Fibroblast of pulmonary artery (primary cell): ENCODE results near the gene ITGA5.

Experiments used
- DNase-seq: peaks from one replicate; pipeline ENCODE4 v3.0.0-alpha.2; 2010; ENCODE audit warnings: low read depth
- H3K4me3 ChIP-seq: replicated peaks from 2 replicates; pipeline ENCODE4 v1.5.1; 2011; ENCODE audit warnings: low read depth, mild to moderate bottlenecking, control low read depth, low read length, moderate library complexity
- TF ChIP-seq, protein P1 (sequence below): IDR thresholded peaks from 2 replicates; pipeline ENCODE4 v1.5.1; 2011; ENCODE audit warnings: mild to moderate bottlenecking, control low read depth, low read length, inconsistent platforms; ENCODE audit errors: missing control alignments

Gene ITGA5

GRCh38 chr12:54352891-54353874 lies 65.9 kb downstream of the ITGA5 start:
- TF ChIP-seq, protein P1, sequence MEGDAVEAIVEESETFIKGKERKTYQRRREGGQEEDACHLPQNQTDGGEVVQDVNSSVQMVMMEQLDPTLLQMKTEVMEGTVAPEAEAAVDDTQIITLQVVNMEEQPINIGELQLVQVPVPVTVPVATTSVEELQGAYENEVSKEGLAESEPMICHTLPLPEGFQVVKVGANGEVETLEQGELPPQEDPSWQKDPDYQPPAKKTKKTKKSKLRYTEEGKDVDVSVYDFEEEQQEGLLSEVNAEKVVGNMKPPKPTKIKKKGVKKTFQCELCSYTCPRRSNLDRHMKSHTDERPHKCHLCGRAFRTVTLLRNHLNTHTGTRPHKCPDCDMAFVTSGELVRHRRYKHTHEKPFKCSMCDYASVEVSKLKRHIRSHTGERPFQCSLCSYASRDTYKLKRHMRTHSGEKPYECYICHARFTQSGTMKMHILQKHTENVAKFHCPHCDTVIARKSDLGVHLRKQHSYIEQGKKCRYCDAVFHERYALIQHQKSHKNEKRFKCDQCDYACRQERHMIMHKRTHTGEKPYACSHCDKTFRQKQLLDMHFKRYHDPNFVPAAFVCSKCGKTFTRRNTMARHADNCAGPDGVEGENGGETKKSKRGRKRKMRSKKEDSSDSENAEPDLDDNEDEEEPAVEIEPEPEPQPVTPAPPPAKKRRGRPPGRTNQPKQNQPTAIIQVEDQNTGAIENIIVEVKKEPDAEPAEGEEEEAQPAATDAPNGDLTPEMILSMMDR: no peak
- H3K4me3 ChIP-seq: no peak overlapping the region
- no peak for DNase-seq

DNA sequence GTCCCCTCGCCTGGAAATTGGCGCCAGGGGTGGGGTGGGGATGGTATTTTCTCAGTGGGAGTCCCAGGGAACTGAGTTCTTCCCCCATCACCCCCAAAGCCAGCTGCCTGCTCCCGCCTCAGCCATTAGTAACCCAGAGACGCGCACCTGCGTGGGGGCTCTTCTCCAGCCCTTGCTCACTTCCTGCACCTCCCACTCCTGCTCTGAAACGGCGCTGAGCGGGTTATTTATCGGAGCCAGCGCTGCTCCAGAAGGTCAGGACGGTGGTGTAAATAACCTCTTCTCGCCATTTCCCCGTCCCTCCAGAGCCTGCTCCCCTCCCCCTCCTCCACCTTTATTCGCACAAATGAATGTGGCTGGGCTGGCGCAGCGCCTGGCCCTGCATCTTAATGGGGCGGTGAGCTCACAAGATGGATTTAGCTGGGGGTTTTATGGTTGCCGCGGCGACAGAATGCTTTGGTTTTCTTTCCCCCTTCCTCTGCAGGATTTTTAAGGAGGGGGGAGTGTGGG lies 67.0 kb downstream of the ITGA5 start:
- DNase-seq: peak; percentile 48
- TF ChIP-seq, protein P1: no peak
- H3K4me3 ChIP-seq: no peak overlapping the region

GRCh38 chr12:54351341-54351740 lies 67.7 kb downstream of the ITGA5 start:
- no peak overlapping the region for H3K4me3 ChIP-seq
- DNase-seq: no peak
- TF ChIP-seq, protein P1: no peak

DNA sequence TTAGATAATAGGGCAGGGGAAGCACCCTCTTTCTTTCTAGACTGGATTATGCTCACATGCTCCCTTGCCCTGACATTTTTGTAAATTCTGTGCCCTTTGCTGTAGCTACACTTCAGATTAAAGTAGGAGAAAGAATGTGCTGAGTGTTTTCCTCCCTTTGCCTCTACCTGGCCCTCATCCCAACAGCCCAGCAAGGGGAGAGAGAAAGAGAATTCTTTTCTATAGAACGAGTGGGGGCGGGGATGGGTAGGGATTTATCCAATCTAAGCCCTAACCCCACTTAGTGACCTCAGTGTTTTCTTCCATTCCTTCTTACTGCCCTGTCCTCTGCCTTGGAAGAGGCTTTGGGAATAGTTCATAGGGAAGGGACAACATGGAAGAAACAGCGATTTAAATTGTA lies 68.3 kb downstream of the ITGA5 start:
- no peak overlapping the region for H3K4me3 ChIP-seq
- DNase-seq: no peak
- TF ChIP-seq, protein P1: no peak

DNA sequence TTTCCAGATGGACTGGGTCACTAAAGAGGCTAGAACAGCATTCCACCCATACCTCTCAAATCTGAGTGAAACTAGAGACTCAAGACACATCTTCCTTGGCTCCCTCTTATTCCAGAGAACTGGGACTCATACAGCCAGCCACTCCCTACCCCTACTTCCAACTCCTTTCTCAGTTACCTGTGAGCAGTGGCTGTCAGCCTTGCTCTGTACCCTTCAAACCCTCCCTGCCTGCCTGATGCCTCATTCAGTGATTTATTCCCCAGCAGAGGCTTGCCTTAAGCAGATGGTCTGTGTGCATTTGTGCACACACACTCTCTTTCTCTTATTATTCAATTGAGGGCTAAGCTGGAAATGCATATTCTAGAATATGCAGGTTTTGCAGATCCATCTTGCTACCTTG lies 69.4 kb downstream of the ITGA5 start:
- H3K4me3 ChIP-seq: no peak overlapping the region
- DNase-seq: no peak
- TF ChIP-seq, protein P1: no peak

GRCh38 chr12:54349036-54349435 lies 70.0 kb downstream of the ITGA5 start:
- no peak for DNase-seq
- H3K4me3 ChIP-seq: no peak overlapping the region
- TF ChIP-seq, protein P1: no peak
